Measurements from ENCODE around the gene IL21R.

DNA sequence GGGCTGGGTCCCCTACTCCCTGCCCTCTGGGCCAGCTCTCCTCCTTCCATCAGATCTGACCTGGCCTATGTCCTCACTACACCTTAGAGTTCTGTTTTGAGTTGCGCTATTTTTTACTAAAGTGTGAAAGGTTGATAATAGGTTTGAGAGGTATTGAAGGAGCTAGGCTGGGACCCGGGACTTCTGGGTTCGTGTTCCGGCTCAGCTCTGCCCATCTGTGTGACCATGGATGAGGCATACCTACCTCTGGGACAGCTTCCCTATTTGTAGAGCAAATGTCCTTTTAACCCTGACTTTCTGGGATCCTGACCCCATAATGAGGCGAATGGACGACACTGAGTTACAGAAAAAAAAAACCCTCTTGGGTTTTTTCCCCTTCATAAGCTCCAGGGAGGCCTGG, 36.0 kb downstream of the IL21R start:
- TF ChIP-seq, protein P1, sequence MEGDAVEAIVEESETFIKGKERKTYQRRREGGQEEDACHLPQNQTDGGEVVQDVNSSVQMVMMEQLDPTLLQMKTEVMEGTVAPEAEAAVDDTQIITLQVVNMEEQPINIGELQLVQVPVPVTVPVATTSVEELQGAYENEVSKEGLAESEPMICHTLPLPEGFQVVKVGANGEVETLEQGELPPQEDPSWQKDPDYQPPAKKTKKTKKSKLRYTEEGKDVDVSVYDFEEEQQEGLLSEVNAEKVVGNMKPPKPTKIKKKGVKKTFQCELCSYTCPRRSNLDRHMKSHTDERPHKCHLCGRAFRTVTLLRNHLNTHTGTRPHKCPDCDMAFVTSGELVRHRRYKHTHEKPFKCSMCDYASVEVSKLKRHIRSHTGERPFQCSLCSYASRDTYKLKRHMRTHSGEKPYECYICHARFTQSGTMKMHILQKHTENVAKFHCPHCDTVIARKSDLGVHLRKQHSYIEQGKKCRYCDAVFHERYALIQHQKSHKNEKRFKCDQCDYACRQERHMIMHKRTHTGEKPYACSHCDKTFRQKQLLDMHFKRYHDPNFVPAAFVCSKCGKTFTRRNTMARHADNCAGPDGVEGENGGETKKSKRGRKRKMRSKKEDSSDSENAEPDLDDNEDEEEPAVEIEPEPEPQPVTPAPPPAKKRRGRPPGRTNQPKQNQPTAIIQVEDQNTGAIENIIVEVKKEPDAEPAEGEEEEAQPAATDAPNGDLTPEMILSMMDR (conservative IDR thresholded peaks at IDR 0.05 in 1 of 2, IDR thresholded peaks at IDR 0.05 in 1 of 2; ENCODE audit: extremely low read depth in 1 of 2, insufficient read depth in 1 of 2, low read depth in 1 of 2, low read length in 2 of 2): no peak
- TF ChIP-seq EZH2 (IDR thresholded peaks at IDR 0.05; ENCODE audit: borderline replicate concordance, low read length): no peak

Measured in mammary epithelial cell (primary cell).